GM18505 (cell line): Measurements from ENCODE around the gene DCTN3.

Experiments
- ATAC-seq: cut with Tn5 transposase; IDR thresholded peaks from one replicate; pipeline ENCODE4 v1.9.1; 2021; ENCODE audit not compliant: unreplicated experiment
- POLR2A ChIP-seq: IDR thresholded peaks from 4 replicates; pipeline ENCODE4 v1.6.1; 2011; ENCODE audit warnings: borderline replicate concordance; ENCODE audit not compliant: insufficient read depth, insufficient read length; ENCODE audit errors: extremely low read depth

The DCTN3 gene

DNA sequence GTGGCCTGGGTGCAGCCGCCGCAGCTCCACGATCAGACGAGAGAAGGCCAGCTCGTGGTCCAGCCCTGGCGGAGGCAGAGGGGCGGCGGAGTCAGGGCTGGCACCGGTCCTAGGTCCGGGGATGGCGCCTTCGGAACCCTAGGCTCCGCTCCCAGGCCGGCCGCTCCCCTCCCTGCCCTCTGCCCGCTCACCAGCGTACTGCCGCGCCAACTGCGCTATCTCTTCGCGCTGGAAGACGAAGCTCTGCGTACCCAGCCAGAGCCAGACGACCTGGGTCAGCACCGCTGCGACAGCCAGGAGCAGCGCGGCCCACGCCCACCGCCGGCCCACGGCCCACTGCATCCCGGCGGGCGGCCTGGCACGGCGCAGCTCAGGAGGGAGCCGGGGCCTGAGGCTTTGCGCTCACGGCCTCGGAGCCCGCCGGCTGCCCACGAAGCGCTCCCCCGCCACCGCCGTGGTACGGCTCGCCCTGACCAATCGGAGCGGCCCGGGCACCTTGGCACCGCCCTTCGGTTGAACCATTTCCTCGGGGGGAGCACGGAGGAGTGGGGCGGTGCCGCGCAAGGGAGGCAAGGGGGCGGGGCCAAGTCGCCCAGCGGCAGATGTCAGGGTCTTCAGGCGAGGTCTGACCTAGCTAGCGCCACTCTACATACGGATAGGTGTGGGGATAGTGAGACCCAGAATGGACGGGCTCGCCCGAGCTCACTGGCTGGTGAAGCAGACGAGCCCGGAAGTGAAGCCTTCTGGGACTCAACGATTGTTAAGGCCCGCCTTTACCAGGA, 17.3 kb upstream of the DCTN3 start, which contains the start of gene SIGMAR1:
Gene SIGMAR1 (minus strand): TSS at position 432 of the 782 bp plus-strand sequence. CDS start 90 bp downstream, at position 342.
- peak; percentile 70 for TF ChIP-seq POLR2A
- peak; percentile 89 for ATAC-seq

- no peak for ATAC-seq
- no peak for TF ChIP-seq POLR2A
Observed at GRCh38 chr9:34636791-34637355, 16.6 kb upstream of the DCTN3 start.

DNA sequence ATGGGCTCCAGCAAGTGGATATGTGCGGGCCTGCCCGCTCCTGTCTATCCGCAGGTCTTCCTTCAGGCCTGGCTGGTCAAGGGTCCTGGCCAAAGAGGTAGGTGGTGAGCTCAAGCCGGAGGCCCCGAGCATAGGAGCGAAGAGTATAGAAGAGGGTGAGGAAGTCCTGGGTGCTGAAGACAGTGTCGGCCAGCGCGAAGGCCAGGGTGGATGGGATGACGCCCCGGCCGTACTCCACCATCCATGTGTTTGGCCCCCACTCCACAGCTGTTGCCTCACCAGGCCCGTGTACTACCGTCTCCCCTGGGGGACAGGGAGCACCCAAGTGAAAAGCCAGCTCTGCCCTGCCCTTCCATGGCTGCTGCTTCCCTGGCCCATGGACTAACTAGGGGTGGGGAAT, 15.3 kb upstream of the DCTN3 start:
- no peak for ATAC-seq
- TF ChIP-seq POLR2A, result no peak

GRCh38 chr9:34634551-34635248, 14.4 kb upstream of the DCTN3 start:
- no peak for ATAC-seq
- no peak for TF ChIP-seq POLR2A

DNA sequence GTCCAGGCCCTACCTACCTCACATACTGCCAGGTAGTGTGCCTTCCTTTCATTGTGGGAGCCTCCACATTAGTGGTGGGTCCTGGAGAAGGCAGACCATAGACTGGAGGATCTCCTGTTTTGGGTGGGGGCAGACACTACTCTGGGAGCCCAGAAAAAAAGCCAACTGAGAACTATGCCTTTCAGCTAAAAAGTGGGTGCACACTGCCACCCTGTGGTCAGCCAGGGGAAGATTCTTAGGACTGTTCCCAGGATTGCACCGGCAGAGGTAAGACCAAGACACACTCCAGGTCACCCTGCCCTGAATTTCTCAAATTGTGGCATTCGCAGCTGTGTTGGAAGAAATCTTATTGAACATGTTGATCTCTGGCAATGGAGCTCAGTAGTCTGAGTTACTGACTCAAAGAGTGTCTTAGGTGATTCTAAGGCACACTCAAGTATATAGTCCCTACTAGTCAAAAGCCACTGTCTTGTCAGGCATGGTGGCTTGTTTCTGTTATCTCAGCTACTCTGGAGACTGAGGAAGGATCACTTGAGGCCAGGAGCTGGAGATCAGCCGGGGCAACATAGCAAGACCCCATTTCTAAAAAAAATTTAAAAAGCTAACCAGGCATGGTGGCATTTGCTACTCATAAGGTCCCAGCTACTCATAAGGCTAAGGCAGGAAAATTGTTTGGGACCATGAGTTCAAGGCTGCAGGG, 13.7 kb upstream of the DCTN3 start:
- TF ChIP-seq POLR2A, result no peak
- no peak for ATAC-seq

DNA sequence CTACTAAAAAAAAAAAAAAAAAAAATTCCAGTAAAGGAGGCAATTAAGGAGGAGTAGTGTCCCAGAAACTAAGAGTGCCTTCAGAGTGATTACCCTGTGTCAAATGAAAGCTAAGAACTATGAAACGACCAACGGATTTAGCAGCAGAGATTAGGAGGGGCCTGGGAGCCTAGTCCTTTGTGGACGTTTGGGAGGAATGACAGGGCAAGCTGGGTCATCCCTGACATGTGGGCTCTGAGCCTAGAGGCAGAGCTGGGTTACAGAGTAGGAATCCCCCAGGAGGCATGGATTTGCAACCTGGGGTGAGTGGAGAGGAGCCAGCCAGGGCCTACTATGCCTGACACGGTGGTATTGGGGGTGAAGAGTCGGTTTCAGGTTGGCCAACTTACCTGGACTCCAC, 12.9 kb upstream of the DCTN3 start:
- ATAC-seq, result no peak
- TF ChIP-seq POLR2A, result no peak

- ATAC-seq, result no peak
- no peak for TF ChIP-seq POLR2A
Observed at GRCh38 chr9:34630402-34631154, 10.3 kb upstream of the DCTN3 start.

DNA sequence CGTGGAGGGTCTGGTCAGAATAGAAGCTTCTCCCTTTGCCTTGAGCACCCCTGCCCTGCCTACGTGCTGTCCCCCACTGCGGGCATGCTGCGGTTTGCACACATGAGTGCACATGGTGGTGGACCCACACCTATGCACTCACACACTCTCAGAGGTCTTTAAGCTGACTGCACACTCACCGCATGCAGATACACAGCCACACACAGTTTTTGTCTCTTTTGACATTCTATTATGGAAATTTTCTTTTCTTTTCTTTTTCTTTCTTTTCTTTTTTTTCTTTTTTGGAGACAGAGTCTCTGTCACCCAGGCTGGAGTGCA, 9.2 kb upstream of the DCTN3 start:
- ATAC-seq, result no peak
- TF ChIP-seq POLR2A, result no peak

GRCh38 chr9:34628656-34629490, 8.6 kb upstream of the DCTN3 start, which contains the start of gene ARID3C:
ARID3C (minus strand) TSS chr9:34629066; CDS start chr9:34628014, 1,052 bp downstream.
- ATAC-seq, result no peak
- TF ChIP-seq POLR2A, result no peak

DNA sequence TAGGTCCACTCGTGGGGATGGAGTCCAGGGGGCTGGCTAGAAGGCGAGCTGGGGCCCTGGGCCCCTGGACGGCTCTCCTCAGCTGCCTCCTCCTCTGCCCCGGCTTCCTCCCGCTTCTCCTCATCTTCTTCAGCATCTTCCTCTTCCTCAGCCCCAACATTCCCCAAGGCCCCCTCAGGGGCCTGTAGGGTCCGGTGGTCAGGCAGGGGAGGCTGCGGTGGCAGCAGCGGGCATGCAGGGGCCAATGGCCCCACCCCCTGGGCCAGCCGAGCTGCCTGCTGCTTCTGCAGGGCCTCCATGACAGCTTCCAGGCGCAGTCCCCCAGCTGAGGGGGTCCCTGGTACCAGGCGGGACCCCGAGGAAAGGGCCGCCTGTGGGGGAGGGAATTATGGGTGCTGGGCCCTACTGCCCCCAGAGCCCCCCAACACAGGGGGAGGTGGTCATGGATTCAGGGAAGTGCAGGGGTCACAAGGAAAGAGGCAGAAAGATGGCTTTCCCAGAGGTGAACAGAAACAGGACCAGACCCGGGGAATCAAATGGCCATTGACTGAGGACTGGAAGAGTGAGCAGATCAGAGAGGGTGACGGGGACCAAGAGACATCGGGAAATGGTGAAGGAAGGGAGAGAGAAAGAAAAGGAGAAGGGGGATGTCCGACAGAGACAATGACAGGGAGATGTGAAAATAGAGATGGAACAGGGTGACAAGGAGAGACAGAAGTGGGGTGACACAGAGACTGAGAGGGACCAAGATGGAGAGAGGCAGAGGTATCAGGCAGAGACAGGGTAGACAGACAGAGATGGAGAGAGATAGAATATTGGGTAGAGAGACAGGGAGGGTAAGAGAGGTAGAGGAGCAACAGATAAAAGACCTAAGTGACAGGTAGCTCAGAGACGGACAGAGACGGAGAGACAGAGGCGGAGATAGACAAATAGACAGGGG, 7.7 kb upstream of the DCTN3 start:
- no peak for TF ChIP-seq POLR2A
- ATAC-seq, result no peak

DNA sequence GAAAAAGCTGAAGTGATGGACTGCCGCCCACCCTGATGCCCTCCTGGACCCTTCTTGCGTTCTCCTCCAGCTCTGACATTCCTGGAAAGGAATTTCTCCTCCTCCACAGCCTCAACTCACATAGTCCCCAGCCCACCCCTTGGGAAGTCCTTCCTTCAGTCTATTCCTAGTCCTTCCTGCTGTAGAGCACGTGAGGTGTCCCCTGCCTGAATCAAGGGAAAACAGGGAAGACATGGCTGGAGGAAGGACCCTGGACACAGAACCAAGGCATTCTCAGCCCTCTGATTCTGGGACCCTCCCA, 4.8 kb upstream of the DCTN3 start:
- ATAC-seq, result no peak
- no peak for TF ChIP-seq POLR2A
